K562 (cell line): ENCODE data around the gene SIKE1. TPM values are rescaled to one million over a fixed set of nuclear protein-coding genes. Genes with fewer than 3 reads are reported as not detected.

ENCODE experiments used
- BRF1 ChIP-seq: IDR thresholded peaks from 3 replicates; pipeline ENCODE4 v1.6.1; 2011; ENCODE audit warnings: borderline replicate concordance, mild to moderate bottlenecking; ENCODE audit not compliant: insufficient read length; ENCODE audit errors: extremely low read depth
- E4F1 ChIP-seq: fragments of 250-450 bp; sonication (Bioruptor Pico); IDR thresholded peaks from 2 replicates; pipeline ENCODE4 v1.5.0; 2021; ENCODE audit warnings: mild to moderate bottlenecking, borderline replicate concordance
- ELF1 ChIP-seq: fragments of 200-800 bp; sonication (Bioruptor generic); IDR thresholded peaks from 2 replicates; pipeline ENCODE4 v1.6.1; 2016; ENCODE audit warnings: missing genetic modification characterization, missing compliant biosample characterization
- GABPB2 ChIP-seq: fragments of 250-450 bp; sonication (Bioruptor Pico); conservative IDR thresholded peaks from 2 replicates; pipeline ENCODE4 v1.5.1; 2021; ENCODE audit warnings: mild to moderate bottlenecking
- HNRNPK ChIP-seq: fragments of 200-400 bp; formaldehyde crosslinking; IDR thresholded peaks from one replicate; pipeline ENCODE4 v1.6.1; 2018; ENCODE audit warnings: mild to moderate bottlenecking, low read depth, low read length; ENCODE audit not compliant: poor library complexity, severe bottlenecking
- MTA1 ChIP-seq: fragments of 450-650 bp; IDR thresholded peaks from 2 replicates; pipeline ENCODE4 v1.6.1; 2017; ENCODE audit warnings: borderline replicate concordance
- PKNOX1 ChIP-seq: fragments of 450-650 bp; IDR thresholded peaks from 2 replicates; pipeline ENCODE4 v1.6.1; 2016
- U2AF1 ChIP-seq: fragments of 200-400 bp; formaldehyde crosslinking; optimal IDR thresholded peaks from 2 replicates; pipeline ENCODE3; 2017; ENCODE audit warnings: mild to moderate bottlenecking, low read depth, low read length, moderate library complexity
- ZBTB9 ChIP-seq: fragments of 450-650 bp; formaldehyde crosslinking; IDR thresholded peaks from 2 replicates; pipeline ENCODE4 v1.4.0; 2020; ENCODE audit warnings: mild to moderate bottlenecking, moderate library complexity
- ZKSCAN8 ChIP-seq: fragments of 200-800 bp; sonication (Bioruptor generic); IDR thresholded peaks from 2 replicates; pipeline ENCODE4 v1.6.1; 2016; ENCODE audit warnings: missing genetic modification characterization, missing compliant biosample characterization
- ZNF12 ChIP-seq: sonication (generic); formaldehyde crosslinking; IDR thresholded peaks from 2 replicates; pipeline ENCODE4 v1.4.0; 2020; ENCODE audit warnings: mild to moderate bottlenecking, missing genetic modification reagents
- ZNF124 ChIP-seq: sonication (generic); formaldehyde crosslinking; IDR thresholded peaks from 2 replicates; pipeline ENCODE4 v1.8.1; 2022; ENCODE audit warnings: missing genetic modification reagents
- ZNF165 ChIP-seq: fragments of 250-450 bp; sonication (Bioruptor Pico); IDR thresholded peaks from 2 replicates; pipeline ENCODE4 v1.4.0; 2020; ENCODE audit warnings: borderline replicate concordance
- ZNF668 ChIP-seq: fragments of 250-450 bp; sonication (Bioruptor Pico); IDR thresholded peaks from 2 replicates; pipeline ENCODE4 v1.8.0; 2022; ENCODE audit warnings: mild to moderate bottlenecking, inconsistent platforms
- ZNF778 ChIP-seq: fragments of 450-650 bp; formaldehyde crosslinking; IDR thresholded peaks from 2 replicates; pipeline ENCODE4 v1.4.0; 2020; ENCODE audit warnings: mild to moderate bottlenecking, moderate library complexity
- polyA plus RNA-seq, 8 experiments: library from polyadenylated mRNA; depleted of rRNA in 4 of 8; stranded (reverse) in 5 of 8; unstranded in 3 of 8; fragments of >200 nt; fragmentation: Nextera tagmentation in 2 of 8; fragmentation: Illumina TruSeq in 1 of 8; extraction: Ambion mirVana in 2 of 8; extraction: Trizol in 1 of 8; gene quantifications; 2 replicates each; pipeline versions ENCODE4 v1.2.1 to v1.2.3, GENCODE V29; 2011 to 2014; ENCODE audit warnings: inconsistent platforms in 1 of 8, missing spikeins in 1 of 8
- total RNA-seq, 7 experiments: library from RNA; depleted of rRNA in 6 of 7; stranded (reverse); fragments of >200 nt in 6 of 7; fragmentation: Illumina TruSeq in 2 of 7; extraction: Trizol in 2 of 7; gene quantifications; 2 replicates each; pipeline versions ENCODE4 v1.2.1 to v1.2.3, GENCODE V29; 2011 to 2021; ENCODE audit warnings: low replicate concordance in 1 of 7
- TF ChIP-seq, protein P1 (sequence below), 3 experiments: fragments of 200-800 bp in 1 of 3; sonication (Bioruptor generic) in 1 of 3; sonication (generic) in 1 of 3; formaldehyde crosslinking in 1 of 3; IDR thresholded peaks; 2 replicates each; pipeline versions ENCODE4 v1.6.1 to v1.8.0; 2016 to 2022; ENCODE audit warnings: mild to moderate bottlenecking in 2 of 3, missing compliant biosample characterization in 2 of 3, missing genetic modification characterization in 2 of 3, missing genetic modification reagents in 1 of 3
- TF ChIP-seq, protein P2 (sequence below): fragments of 450-650 bp; IDR thresholded peaks from 2 replicates; pipeline ENCODE4 v1.6.1; 2016; ENCODE audit warnings: borderline replicate concordance

The SIKE1 gene
- total and polyA plus RNA-seq, 9 of the 15 experiments (the other 6 are each of a cell fraction or from before 2014, with no cell fraction given) = 21.8 to 144 (median 76.3) TPM

DNA sequence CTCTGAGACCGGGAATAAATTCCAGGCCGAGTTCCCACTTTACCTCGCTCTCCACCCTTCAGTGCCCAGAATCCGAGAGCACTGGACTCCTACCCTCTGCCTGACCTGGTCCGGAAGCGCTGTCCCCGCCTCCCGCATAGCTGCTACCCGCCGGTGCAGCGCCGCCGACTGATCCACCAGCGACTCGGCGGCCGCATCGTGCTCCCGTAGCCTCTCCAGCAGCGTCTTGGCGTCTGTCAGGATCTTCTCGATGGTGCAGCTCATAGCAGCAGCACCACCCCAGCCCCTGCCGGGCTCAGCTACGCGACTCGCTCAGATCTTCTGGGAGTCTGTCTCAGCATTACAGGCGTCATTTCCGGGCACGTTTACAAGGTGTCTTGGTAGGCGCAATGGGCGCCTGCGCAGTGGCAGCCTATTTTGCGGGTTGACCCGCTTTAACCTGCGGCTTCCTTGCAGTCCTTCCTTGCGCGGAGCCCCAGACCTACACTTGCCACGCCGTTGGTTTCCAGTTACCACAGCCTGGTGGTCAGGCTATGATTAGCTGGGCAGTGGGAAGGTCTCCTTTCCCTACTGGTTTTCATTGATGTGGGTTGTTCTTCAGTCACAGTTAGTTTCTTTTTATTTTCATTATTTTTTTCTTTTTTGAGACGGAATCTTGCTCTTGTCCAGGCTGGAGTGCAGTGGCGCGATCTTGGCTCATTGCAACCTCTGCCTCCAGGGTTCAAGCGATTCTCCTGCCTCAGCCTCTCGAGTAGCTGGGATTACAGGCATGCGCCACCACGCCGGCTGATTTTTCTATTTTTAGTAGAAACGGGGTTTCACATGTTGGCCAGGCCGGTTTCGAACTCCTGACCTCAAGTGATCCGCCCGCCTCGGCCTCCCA is at the start of gene SIKE1 (continued):
- no peak for TF ChIP-seq GABPB2
- TF ChIP-seq, protein P1, sequence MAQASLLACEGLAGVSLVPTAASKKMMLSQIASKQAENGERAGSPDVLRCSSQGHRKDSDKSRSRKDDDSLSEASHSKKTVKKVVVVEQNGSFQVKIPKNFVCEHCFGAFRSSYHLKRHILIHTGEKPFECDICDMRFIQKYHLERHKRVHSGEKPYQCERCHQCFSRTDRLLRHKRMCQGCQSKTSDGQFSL (CRISPR knock-in tag; IDR thresholded peaks at IDR 0.05) = no peak
- TF ChIP-seq, protein P1 (tag; IDR thresholded peaks at IDR 0.05) = no peak
- no peak for TF ChIP-seq ZNF124 (CRISPR knock-in tag)
- peak; percentile 61; the same call in 1 of the 2 replicates for TF ChIP-seq ZBTB9
- TF ChIP-seq ZNF668 (CRISPR knock-in tag) = no peak
- peak; percentile 98 for TF ChIP-seq MTA1
- TF ChIP-seq U2AF1 = no peak
- TF ChIP-seq E4F1 (CRISPR knock-in tag) = no peak
- TF ChIP-seq, protein P2, sequence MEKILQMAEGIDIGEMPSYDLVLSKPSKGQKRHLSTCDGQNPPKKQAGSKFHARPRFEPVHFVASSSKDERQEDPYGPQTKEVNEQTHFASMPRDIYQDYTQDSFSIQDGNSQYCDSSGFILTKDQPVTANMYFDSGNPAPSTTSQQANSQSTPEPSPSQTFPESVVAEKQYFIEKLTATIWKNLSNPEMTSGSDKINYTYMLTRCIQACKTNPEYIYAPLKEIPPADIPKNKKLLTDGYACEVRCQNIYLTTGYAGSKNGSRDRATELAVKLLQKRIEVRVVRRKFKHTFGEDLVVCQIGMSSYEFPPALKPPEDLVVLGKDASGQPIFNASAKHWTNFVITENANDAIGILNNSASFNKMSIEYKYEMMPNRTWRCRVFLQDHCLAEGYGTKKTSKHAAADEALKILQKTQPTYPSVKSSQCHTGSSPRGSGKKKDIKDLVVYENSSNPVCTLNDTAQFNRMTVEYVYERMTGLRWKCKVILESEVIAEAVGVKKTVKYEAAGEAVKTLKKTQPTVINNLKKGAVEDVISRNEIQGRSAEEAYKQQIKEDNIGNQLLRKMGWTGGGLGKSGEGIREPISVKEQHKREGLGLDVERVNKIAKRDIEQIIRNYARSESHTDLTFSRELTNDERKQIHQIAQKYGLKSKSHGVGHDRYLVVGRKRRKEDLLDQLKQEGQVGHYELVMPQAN = peak; percentile 94
- TF ChIP-seq ZNF12 (CRISPR knock-in tag) = no peak
- TF ChIP-seq BRF1 = no peak
- peak; percentile 52; the same call in 1 of the 2 replicates for TF ChIP-seq PKNOX1
- no peak for TF ChIP-seq HNRNPK
- TF ChIP-seq ZNF165 (CRISPR knock-in tag) = no peak
- peak; percentile 76 for TF ChIP-seq ELF1 (tag)
- 0 out of 2 replicates have a peak, but pooled peaks have one; percentile 51 for TF ChIP-seq ZKSCAN8 (CRISPR knock-in tag)
- TF ChIP-seq ZNF778 = no peak
